Measurements from ENCODE around the gene SHISA2. TPM values are rescaled to one million over a fixed set of nuclear protein-coding genes. Genes with fewer than 3 reads are reported as not detected.

SHISA2 gene
- total and polyA plus RNA-seq, 2 donors (not counting 1 experiment from before 2014, with no cell fraction given) = under 0.01 to 0.02 TPM

- H3K27ac ChIP-seq (ENCODE audit: insufficient read depth, low read length) = no peak overlapping the region
- H3K4me2 ChIP-seq (ENCODE audit: extremely low read depth, insufficient read depth, low read length) = no peak overlapping the region
Measured at GRCh38 chr13:26021956-26022355, 29.9 kb downstream of the SHISA2 start.

GRCh38 chr13:26021516-26021915 is 30.3 kb downstream of the SHISA2 start:
- Histone ChIP-seq H3K27me3 (ENCODE audit: control insufficient read depth, insufficient read depth, low read length) (no peaks in the 10 kb centered on the region), H3K9me3 (ENCODE audit: control insufficient read depth, insufficient read depth, low read depth, low read length) (no peaks in the 10 kb centered on the region), H3K9ac (ENCODE audit: insufficient read depth, low read length) (no peak overlapping the region), H3K4me2 (ENCODE audit: extremely low read depth, insufficient read depth, low read length) (no peak overlapping the region), H3K4me3 (replicated peaks in 1 of 4; ENCODE audit: control extremely low read depth in 1 of 4, insufficient read depth in 1 of 4, low read depth in 3 of 4, low read length in 4 of 4) (no peak overlapping the region), H4K20me1 (ENCODE audit: control insufficient read depth, extremely low read depth, insufficient read depth, low read length) (no peaks in the 10 kb centered on the region), H3K4me1 (ENCODE audit: control insufficient read depth, extremely low read depth, insufficient read depth, low read length) (no peaks in the 10 kb centered on the region), H3K36me3 (ENCODE audit: control insufficient read depth, insufficient read depth, low read length) (no peaks in the 10 kb centered on the region), H3K27ac (ENCODE audit: insufficient read depth, low read length) (no peak overlapping the region), H3K79me2 (ENCODE audit: control insufficient read depth, insufficient read depth, low read length) (no peaks in the 10 kb centered on the region), H2AFZ (ENCODE audit: low read length) (no peak overlapping the region)
- peak in 1 of 2 donors; percentile 51 for DNase-seq (ENCODE audit: low read depth in 2 of 2)
- TF ChIP-seq EZH2 (IDR thresholded peaks at IDR 0.05; ENCODE audit: low read length, missing control alignments) = no peak
- no peak for TF ChIP-seq CTCF (conservative IDR thresholded peaks at IDR 0.05 in 1 of 2, IDR thresholded peaks at IDR 0.05 in 1 of 2; ENCODE audit: low read depth in 1 of 2, low read length in 2 of 2)

More at GRCh38 chr13:26021956-26022355, 29.9 kb downstream of the SHISA2 start:
- Histone ChIP-seq H2AFZ (ENCODE audit: low read length) (no peak overlapping the region), H3K9me3 (ENCODE audit: control insufficient read depth, insufficient read depth, low read depth, low read length) (no peaks in the 10 kb centered on the region), H3K4me3 (replicated peaks in 1 of 4; ENCODE audit: control extremely low read depth in 1 of 4, insufficient read depth in 1 of 4, low read depth in 3 of 4, low read length in 4 of 4) (no peak overlapping the region), H4K20me1 (ENCODE audit: control insufficient read depth, extremely low read depth, insufficient read depth, low read length) (no peaks in the 10 kb centered on the region), H3K36me3 (ENCODE audit: control insufficient read depth, insufficient read depth, low read length) (no peaks in the 10 kb centered on the region), H3K79me2 (ENCODE audit: control insufficient read depth, insufficient read depth, low read length) (no peaks in the 10 kb centered on the region), H3K4me1 (ENCODE audit: control insufficient read depth, extremely low read depth, insufficient read depth, low read length) (no peaks in the 10 kb centered on the region), H3K9ac (ENCODE audit: insufficient read depth, low read length) (no peak overlapping the region), H3K27me3 (ENCODE audit: control insufficient read depth, insufficient read depth, low read length) (no peaks in the 10 kb centered on the region)
- DNase-seq (ENCODE audit: low read depth in 2 of 2) = no peak
- TF ChIP-seq EZH2 (IDR thresholded peaks at IDR 0.05; ENCODE audit: low read length, missing control alignments) = no peak
- TF ChIP-seq CTCF (conservative IDR thresholded peaks at IDR 0.05 in 1 of 2, IDR thresholded peaks at IDR 0.05 in 1 of 2; ENCODE audit: low read depth in 1 of 2, low read length in 2 of 2) = no peak

- no peak for TF ChIP-seq CTCF (conservative IDR thresholded peaks at IDR 0.05 in 1 of 2, IDR thresholded peaks at IDR 0.05 in 1 of 2; ENCODE audit: low read depth in 1 of 2, low read length in 2 of 2)
- TF ChIP-seq EZH2 (IDR thresholded peaks at IDR 0.05; ENCODE audit: low read length, missing control alignments) = no peak
- DNase-seq (ENCODE audit: low read depth in 2 of 2) = no peak
- Histone ChIP-seq H3K9me3 (ENCODE audit: control insufficient read depth, insufficient read depth, low read depth, low read length) (no peaks in the 10 kb centered on the region), H3K4me3 (replicated peaks in 1 of 4; ENCODE audit: control extremely low read depth in 1 of 4, insufficient read depth in 1 of 4, low read depth in 3 of 4, low read length in 4 of 4) (no peak overlapping the region), H3K27me3 (ENCODE audit: control insufficient read depth, insufficient read depth, low read length) (no peaks in the 10 kb centered on the region), H3K36me3 (ENCODE audit: control insufficient read depth, insufficient read depth, low read length) (no peaks in the 10 kb centered on the region), H3K4me2 (ENCODE audit: extremely low read depth, insufficient read depth, low read length) (no peak overlapping the region), H3K79me2 (ENCODE audit: control insufficient read depth, insufficient read depth, low read length) (no peaks in the 10 kb centered on the region), H3K27ac (ENCODE audit: insufficient read depth, low read length) (no peak overlapping the region), H3K4me1 (ENCODE audit: control insufficient read depth, extremely low read depth, insufficient read depth, low read length) (no peaks in the 10 kb centered on the region), H4K20me1 (ENCODE audit: control insufficient read depth, extremely low read depth, insufficient read depth, low read length) (no peaks in the 10 kb centered on the region), H3K9ac (ENCODE audit: insufficient read depth, low read length) (no peak overlapping the region), H2AFZ (ENCODE audit: low read length) (no peak overlapping the region)
Measured at GRCh38 chr13:26020891-26021290, 30.9 kb downstream of the SHISA2 start.
